Spinal cord (tissue), 4 donors: Measurements from ENCODE around the gene KIAA0930. TPM values are rescaled to one million over a fixed set of nuclear protein-coding genes. Genes with fewer than 3 reads are reported as not detected.

ENCODE experiments used
- polyA plus RNA-seq, 2 donors: library from polyadenylated mRNA; unstranded; fragments of 120-200 nt; gene quantifications; one replicate each; pipeline ENCODE4 v1.2.1, GENCODE V29; 2013; ENCODE audit not compliant: insufficient read length in 2 of 2
- small RNA-seq: library from RNA; depleted of rRNA; stranded (forward); fragments of <200 nt; gene quantifications from one replicate; pipeline ENCODE3, GENCODE V24; 2014; ENCODE audit warnings: low replicate concordance
- total RNA-seq, 2 donors: library from RNA; depleted of rRNA in 1 of 2; stranded (reverse); fragments of 120-200 nt in 1 of 2; fragments of >200 nt in 1 of 2; gene quantifications; one replicate each; pipeline versions ENCODE4 v1.2.3 to v1.2.4, GENCODE V29; 2013 to 2014

The KIAA0930 gene
- total and polyA plus RNA-seq, 4 donors = 45.0 to 132 (median 80.8) TPM

Small RNA genes lying within 50 kb of the gene (small RNA-seq; reads per million reads assigned to genes)
- gene MIR1249 = 4.3 reads per million, percentile 94 among the genes with 10 or more reads in this experiment

Other genes with a start within 250 kb of the KIAA0930 start
- gene PHF21B, start 230.9 kb downstream of the KIAA0930 start, total RNA-seq = 1 to 10 TPM; 3.3 to 6.5 TPM
- gene PHF21B, start 230.9 kb downstream of the KIAA0930 start, polyA plus RNA-seq = 10 to 100 TPM; 11.9 to 12.7 TPM
- 10 to 100 TPM; 37.2 to 41.0 TPM for gene NUP50, start 77.0 kb downstream of the KIAA0930 start, total RNA-seq
- 10 to 100 TPM; 38.1 to 40.1 TPM for gene NUP50, start 77.0 kb downstream of the KIAA0930 start, polyA plus RNA-seq
- under 1 TPM in 1 of 2 donors, not detected in 1; 0.28 TPM for gene UPK3A, start 44.1 kb upstream of the KIAA0930 start, total RNA-seq
- under 1 TPM in 1 of 2 donors, not detected in 1; 0.42 TPM for gene UPK3A, start 44.1 kb upstream of the KIAA0930 start, polyA plus RNA-seq
- 10 to 100 TPM; 23.6 to 47.3 TPM for gene FAM118A, start 69.0 kb upstream of the KIAA0930 start, total RNA-seq
- 10 to 100 TPM; 20.5 to 56.6 TPM for gene FAM118A, start 69.0 kb upstream of the KIAA0930 start, polyA plus RNA-seq
- gene SMC1B, start 172.7 kb upstream of the KIAA0930 start, total RNA-seq = under 1 TPM in 1 of 2 donors, not detected in 1; 0.11 TPM
- gene SMC1B, start 172.7 kb upstream of the KIAA0930 start, polyA plus RNA-seq = under 1 TPM; 0.08 to 0.14 TPM
- 1 to 10 TPM; 2.3 to 9.3 TPM for gene RIBC2, start 172.8 kb upstream of the KIAA0930 start, total RNA-seq
- gene RIBC2, start 172.8 kb upstream of the KIAA0930 start, polyA plus RNA-seq = 1 to 10 TPM; 2.5 to 2.6 TPM